ENCODE measurements around the gene AFG3L2. TPM values are rescaled to one million over a fixed set of nuclear protein-coding genes. Genes with fewer than 3 reads are reported as not detected.
"Not testable (repeated sequence)": the region's sequence is repeated elsewhere in the genome, so short reads cannot be mapped to it uniquely, and the experiment has no call there.

AFG3L2 gene
- total RNA-seq, 6 experiments from 2014 or later: 30.2 to 47.7 (median 36.3) TPM

- no peak for ATAC-seq
- TF ChIP-seq POLR2A (IDR thresholded peaks at IDR 0.05): no peak
- no peak for TF ChIP-seq CTCF (IDR thresholded peaks at IDR 0.05)
These were observed 39.2 kb upstream of the AFG3L2 start for GRCh38 chr18:12416098-12416729.

GRCh38 chr18:12411456-12411855 lies 34.4 kb upstream of the AFG3L2 start:
- H3K27ac ChIP-seq: no peak overlapping the region
- 43% methylated on average over 1 of the region's 3 CpGs for WGBS (ENCODE audit: insufficient coverage, low coverage, low lambda C conversion rate, missing lambda C conversion rate)

More at GRCh38 chr18:12416098-12416729, 39.2 kb upstream of the AFG3L2 start:
- peaks cover 0 to 4% of the 10 kb centered on the region in 2 donors for H3K27me3 ChIP-seq
- intact Hi-C loops (cut with DNase I): no loop called here
- WGBS (ENCODE audit: insufficient coverage, low coverage, low lambda C conversion rate, missing lambda C conversion rate): 69% methylated on average over 4 of the region's 5 CpGs
- H3K4me1 ChIP-seq: peaks cover 0 to 5% (median 0%) of the 10 kb centered on the region in 4 donors
- H3K36me3 ChIP-seq: no peaks in the 10 kb centered on the region
- no peak for DNase-seq
- H3K9me3 ChIP-seq: no peaks in the 10 kb centered on the region
- no peak overlapping the region for H3K27ac ChIP-seq
- no peak overlapping the region for H3K4me3 ChIP-seq

GRCh38 chr18:12410747-12411146 lies 33.7 kb upstream of the AFG3L2 start:
- ATAC-seq; H3K4me3 ChIP-seq; DNase-seq; H3K4me1 ChIP-seq; intact Hi-C loops (cut with DNase I); H3K36me3 ChIP-seq; H3K27me3 ChIP-seq; H3K9me3 ChIP-seq; H3K27ac ChIP-seq: not testable (repeated sequence)
- 40% methylated on average over 6 of the region's 9 CpGs for WGBS (ENCODE audit: insufficient coverage, low coverage, low lambda C conversion rate, missing lambda C conversion rate)

More at GRCh38 chr18:12411456-12411855, 34.4 kb upstream of the AFG3L2 start:
- Histone ChIP-seq H3K4me1 (peaks cover 0 to 3% (median 0%) of the 10 kb centered on the region in 4 donors), H3K4me3 (no peak overlapping the region), H3K36me3 (no peaks in the 10 kb centered on the region), H3K27me3 (no peaks in the 10 kb centered on the region), H3K9me3 (no peaks in the 10 kb centered on the region)
- TF ChIP-seq POLR2A (IDR thresholded peaks at IDR 0.05) (no peak), CTCF (IDR thresholded peaks at IDR 0.05) (no peak)
- DNase-seq: no peak
- intact Hi-C loops (cut with DNase I): no loop called here
- ATAC-seq: no peak

GRCh38 chr18:12410081-12410481 lies 33.1 kb upstream of the AFG3L2 start:
- no peak overlapping the region for H3K27ac ChIP-seq
- peaks cover 0 to 3% (median 0%) of the 10 kb centered on the region in 4 donors for H3K4me1 ChIP-seq
- H3K9me3 ChIP-seq: no peaks in the 10 kb centered on the region

More at GRCh38 chr18:12410081-12410481, 33.1 kb upstream of the AFG3L2 start:
- Histone ChIP-seq H3K4me3 (no peak overlapping the region), H3K27me3 (no peaks in the 10 kb centered on the region), H3K36me3 (no peaks in the 10 kb centered on the region)
- WGBS (ENCODE audit: insufficient coverage, low coverage, low lambda C conversion rate, missing lambda C conversion rate): 92% methylated on average over 9 of the region's 9 CpGs
- intact Hi-C loops (cut with DNase I): no loop called here
- DNase-seq: no peak
- ATAC-seq: no peak
- TF ChIP-seq POLR2A (IDR thresholded peaks at IDR 0.05): no peak
- TF ChIP-seq CTCF (IDR thresholded peaks at IDR 0.05): no peak

All from right lobe of liver (tissue), 6 donors.